ENCODE measurements around the gene SCAND1.
A peak's percentile ranks its signal among the peaks of the same experiment; 100 is the strongest.
"Not testable (repeated sequence)": the region's sequence is repeated elsewhere in the genome, so short reads cannot be mapped to it uniquely, and the experiment has no call there.

Gene SCAND1

GRCh38 chr20:35954200-35954906, at the start of gene SCAND1:
Gene SCAND1, minus strand, starts transcription at chr20:35954502. Its CDS starts 218 bp downstream, at chr20:35954284.
- DNase-seq (ENCODE audit: low read depth, low spot score) = peak; percentile 93

GRCh38 chr20:36004045-36004444, 49.7 kb upstream of the SCAND1 start:
- no peak for DNase-seq (ENCODE audit: low read depth, low spot score)

- DNase-seq (ENCODE audit: low read depth, low spot score) = no peak
These were observed 48.6 kb upstream of the SCAND1 start for GRCh38 chr20:36002855-36003254.

- DNase-seq (ENCODE audit: low read depth, low spot score) = not testable (repeated sequence)
These were observed 47.0 kb upstream of the SCAND1 start for GRCh38 chr20:36001331-36001730.

- not testable (repeated sequence) for DNase-seq (ENCODE audit: low read depth, low spot score)
These were observed 42.2 kb upstream of the SCAND1 start for GRCh38 chr20:35996492-35996891.

- peak; percentile 61 for DNase-seq (ENCODE audit: low read depth, low spot score)
These were observed 40.7 kb upstream of the SCAND1 start for GRCh38 chr20:35994994-35995453.

- peak; percentile 6 for DNase-seq (ENCODE audit: low read depth, low spot score)
These were observed 38.5 kb upstream of the SCAND1 start for GRCh38 chr20:35992713-35993335.

GRCh38 chr20:35991142-35991771, 37.0 kb upstream of the SCAND1 start:
- no peak for DNase-seq (ENCODE audit: low read depth, low spot score)

- no peak for DNase-seq (ENCODE audit: low read depth, low spot score)
These were observed 34.7 kb upstream of the SCAND1 start for GRCh38 chr20:35988910-35989463.

- no peak for DNase-seq (ENCODE audit: low read depth, low spot score)
These were observed 31.5 kb upstream of the SCAND1 start for GRCh38 chr20:35985806-35986205.

- DNase-seq (ENCODE audit: low read depth, low spot score) = no peak
These were observed 30.1 kb upstream of the SCAND1 start for GRCh38 chr20:35984382-35984781.

- no peak for DNase-seq (ENCODE audit: low read depth, low spot score)
These were observed 27.7 kb upstream of the SCAND1 start for GRCh38 chr20:35981969-35982368.

GRCh38 chr20:35979544-35979943, 25.2 kb upstream of the SCAND1 start:
- DNase-seq (ENCODE audit: low read depth, low spot score) = no peak

GRCh38 chr20:35978041-35978513, 23.8 kb upstream of the SCAND1 start:
- DNase-seq (ENCODE audit: low read depth, low spot score) = no peak

- DNase-seq (ENCODE audit: low read depth, low spot score) = no peak
These were observed 21.5 kb upstream of the SCAND1 start for GRCh38 chr20:35975576-35976373.

- no peak for DNase-seq (ENCODE audit: low read depth, low spot score)
These were observed 20.0 kb upstream of the SCAND1 start for GRCh38 chr20:35974256-35974655.

- no peak for DNase-seq (ENCODE audit: low read depth, low spot score)
These were observed 18.2 kb upstream of the SCAND1 start for GRCh38 chr20:35972462-35972861.

GRCh38 chr20:35971981-35972380, 17.7 kb upstream of the SCAND1 start:
- DNase-seq (ENCODE audit: low read depth, low spot score) = no peak

- DNase-seq (ENCODE audit: low read depth, low spot score) = no peak
These were observed 14.6 kb upstream of the SCAND1 start for GRCh38 chr20:35968930-35969329.

- no peak for DNase-seq (ENCODE audit: low read depth, low spot score)
These were observed 13.8 kb upstream of the SCAND1 start, which contains the start of gene CNBD2 for GRCh38 chr20:35967979-35968640. Gene CNBD2, plus strand, starts transcription at chr20:35968590. Its CDS starts 173 bp downstream, at chr20:35968763.

GRCh38 chr20:35963878-35964277, 9.6 kb upstream of the SCAND1 start:
- DNase-seq (ENCODE audit: low read depth, low spot score) = no peak

Data from activated naive CD8-positive, alpha-beta T cell treated with anti-CD3 and anti-CD28 coated beads, Interleukin-2, amount 50 U/mL, for 16 hours (primary cell).